Astrocyte (in vitro differentiated cells and primary cell): ENCODE measurements around the gene IKZF2.

ENCODE experiments used
- CTCF ChIP-seq: IDR thresholded peaks from 2 replicates; pipeline ENCODE4 v1.5.1; 2011; ENCODE audit warnings: low read depth, mild to moderate bottlenecking, inconsistent platforms, low read length, moderate library complexity; ENCODE audit not compliant: insufficient read depth
- EZH2 ChIP-seq: IDR thresholded peaks from 2 replicates; pipeline ENCODE4 v1.6.1; 2012; ENCODE audit warnings: mild to moderate bottlenecking, low read length, inconsistent platforms; ENCODE audit not compliant: insufficient read depth

- TF ChIP-seq CTCF (no peak), EZH2 (no peak)
Observed at GRCh38 chr2:213084261-213084660, 67.2 kb downstream of the IKZF2 start.
